Measurements from ENCODE around the gene ZNF302.

ZNF302 gene

GRCh38 chr19:34712395-34713261 is 35.1 kb downstream of the ZNF302 start:
- Histone ChIP-seq H3K4me3 (ENCODE audit: insufficient read length, low read depth) (no peak overlapping the region), H3K36me3 (ENCODE audit: insufficient read depth, insufficient read length, low read length) (no peaks in the 10 kb centered on the region), H3K9me3 (ENCODE audit: insufficient read depth, low read length) (peaks cover 38% of the 10 kb centered on the region), H3K27me3 (ENCODE audit: insufficient read depth, insufficient read length) (no peaks in the 10 kb centered on the region), H3K4me1 (ENCODE audit: insufficient read depth, insufficient read length) (no peaks in the 10 kb centered on the region), H3K9ac (ENCODE audit: insufficient read length, low read depth) (no peak overlapping the region)
- TF ChIP-seq SUZ12 (IDR thresholded peaks at IDR 0.05; ENCODE audit: extremely low read depth, insufficient read depth, insufficient read length) (no peak), ZNF274 (IDR thresholded peaks at IDR 0.05; ENCODE audit: low read depth, low read length) (no peak), YY1 (IDR thresholded peaks at IDR 0.05; ENCODE audit: insufficient read depth, insufficient read length) (no peak)
- DNase-seq (ENCODE audit: low read depth, low spot score), result peak; percentile 63

- DNase-seq (ENCODE audit: low read depth, low spot score), result no peak
- Histone ChIP-seq H3K27me3 (ENCODE audit: insufficient read depth, insufficient read length) (no peaks in the 10 kb centered on the region), H3K9me3 (ENCODE audit: insufficient read depth, low read length) (peaks cover 38% of the 10 kb centered on the region), H3K4me3 (ENCODE audit: insufficient read length, low read depth) (no peak overlapping the region), H3K36me3 (ENCODE audit: insufficient read depth, insufficient read length, low read length) (no peaks in the 10 kb centered on the region), H3K9ac (ENCODE audit: insufficient read length, low read depth) (no peak overlapping the region), H3K4me1 (ENCODE audit: insufficient read depth, insufficient read length) (no peaks in the 10 kb centered on the region)
- TF ChIP-seq YY1 (IDR thresholded peaks at IDR 0.05; ENCODE audit: insufficient read depth, insufficient read length), result no peak
- TF ChIP-seq ZNF274 (IDR thresholded peaks at IDR 0.05; ENCODE audit: low read depth, low read length), result no peak
- TF ChIP-seq SUZ12 (IDR thresholded peaks at IDR 0.05; ENCODE audit: extremely low read depth, insufficient read depth, insufficient read length), result no peak
These were observed 35.8 kb downstream of the ZNF302 start for GRCh38 chr19:34713262-34713637.

GRCh38 chr19:34715357-34715756 is 37.9 kb downstream of the ZNF302 start:
- no peak for DNase-seq (ENCODE audit: low read depth, low spot score)
- no peak overlapping the region for H3K9ac ChIP-seq (ENCODE audit: insufficient read length, low read depth)
- peaks cover 38% of the 10 kb centered on the region for H3K9me3 ChIP-seq (ENCODE audit: insufficient read depth, low read length)
- no peak for TF ChIP-seq YY1 (IDR thresholded peaks at IDR 0.05; ENCODE audit: insufficient read depth, insufficient read length)
- TF ChIP-seq ZNF274 (IDR thresholded peaks at IDR 0.05; ENCODE audit: low read depth, low read length), result no peak
- TF ChIP-seq SUZ12 (IDR thresholded peaks at IDR 0.05; ENCODE audit: extremely low read depth, insufficient read depth, insufficient read length), result no peak
- no peak overlapping the region for H3K4me3 ChIP-seq (ENCODE audit: insufficient read length, low read depth)
- no peaks in the 10 kb centered on the region for H3K36me3 ChIP-seq (ENCODE audit: insufficient read depth, insufficient read length, low read length)
- H3K27me3 ChIP-seq (ENCODE audit: insufficient read depth, insufficient read length), result no peaks in the 10 kb centered on the region
- H3K4me1 ChIP-seq (ENCODE audit: insufficient read depth, insufficient read length), result no peaks in the 10 kb centered on the region

GRCh38 chr19:34722353-34722752 is 44.9 kb downstream of the ZNF302 start:
- no peaks in the 10 kb centered on the region for H3K36me3 ChIP-seq (ENCODE audit: insufficient read depth, insufficient read length, low read length)
- H3K9me3 ChIP-seq (ENCODE audit: insufficient read depth, low read length), result no peaks in the 10 kb centered on the region
- no peaks in the 10 kb centered on the region for H3K27me3 ChIP-seq (ENCODE audit: insufficient read depth, insufficient read length)
- no peaks in the 10 kb centered on the region for H3K4me1 ChIP-seq (ENCODE audit: insufficient read depth, insufficient read length)
- TF ChIP-seq YY1 (IDR thresholded peaks at IDR 0.05; ENCODE audit: insufficient read depth, insufficient read length) (no peak), SUZ12 (IDR thresholded peaks at IDR 0.05; ENCODE audit: extremely low read depth, insufficient read depth, insufficient read length) (no peak), ZNF274 (IDR thresholded peaks at IDR 0.05; ENCODE audit: low read depth, low read length) (no peak)
- no peak overlapping the region for H3K9ac ChIP-seq (ENCODE audit: insufficient read length, low read depth)
- no peak overlapping the region for H3K4me3 ChIP-seq (ENCODE audit: insufficient read length, low read depth)
- no peak for DNase-seq (ENCODE audit: low read depth, low spot score)

GRCh38 chr19:34725400-34725799 is 47.9 kb downstream of the ZNF302 start:
- Histone ChIP-seq H3K9me3 (ENCODE audit: insufficient read depth, low read length) (no peaks in the 10 kb centered on the region), H3K4me1 (ENCODE audit: insufficient read depth, insufficient read length) (no peaks in the 10 kb centered on the region), H3K9ac (ENCODE audit: insufficient read length, low read depth) (no peak overlapping the region), H3K4me3 (ENCODE audit: insufficient read length, low read depth) (no peak overlapping the region), H3K27me3 (ENCODE audit: insufficient read depth, insufficient read length) (no peaks in the 10 kb centered on the region), H3K36me3 (ENCODE audit: insufficient read depth, insufficient read length, low read length) (no peaks in the 10 kb centered on the region)
- TF ChIP-seq ZNF274 (IDR thresholded peaks at IDR 0.05; ENCODE audit: low read depth, low read length), result no peak
- TF ChIP-seq YY1 (IDR thresholded peaks at IDR 0.05; ENCODE audit: insufficient read depth, insufficient read length), result no peak
- no peak for TF ChIP-seq SUZ12 (IDR thresholded peaks at IDR 0.05; ENCODE audit: extremely low read depth, insufficient read depth, insufficient read length)
- DNase-seq (ENCODE audit: low read depth, low spot score), result no peak

- Histone ChIP-seq H3K4me3 (ENCODE audit: insufficient read length, low read depth) (no peak overlapping the region), H3K27me3 (ENCODE audit: insufficient read depth, insufficient read length) (no peaks in the 10 kb centered on the region), H3K36me3 (ENCODE audit: insufficient read depth, insufficient read length, low read length) (no peaks in the 10 kb centered on the region), H3K9me3 (ENCODE audit: insufficient read depth, low read length) (no peaks in the 10 kb centered on the region), H3K9ac (ENCODE audit: insufficient read length, low read depth) (no peak overlapping the region), H3K4me1 (ENCODE audit: insufficient read depth, insufficient read length) (no peaks in the 10 kb centered on the region)
- DNase-seq (ENCODE audit: low read depth, low spot score), result no peak
- TF ChIP-seq ZNF274 (IDR thresholded peaks at IDR 0.05; ENCODE audit: low read depth, low read length) (no peak), YY1 (IDR thresholded peaks at IDR 0.05; ENCODE audit: insufficient read depth, insufficient read length) (no peak), SUZ12 (IDR thresholded peaks at IDR 0.05; ENCODE audit: extremely low read depth, insufficient read depth, insufficient read length) (no peak)
These were observed 53.7 kb downstream of the ZNF302 start for GRCh38 chr19:34731019-34731829.

- DNase-seq (ENCODE audit: low read depth, low spot score), result no peak
- Histone ChIP-seq H3K4me1 (ENCODE audit: insufficient read depth, insufficient read length) (no peaks in the 10 kb centered on the region), H3K36me3 (ENCODE audit: insufficient read depth, insufficient read length, low read length) (no peaks in the 10 kb centered on the region), H3K27me3 (ENCODE audit: insufficient read depth, insufficient read length) (no peaks in the 10 kb centered on the region), H3K9me3 (ENCODE audit: insufficient read depth, low read length) (no peaks in the 10 kb centered on the region), H3K4me3 (ENCODE audit: insufficient read length, low read depth) (no peak overlapping the region), H3K9ac (ENCODE audit: insufficient read length, low read depth) (no peak overlapping the region)
- TF ChIP-seq YY1 (IDR thresholded peaks at IDR 0.05; ENCODE audit: insufficient read depth, insufficient read length) (no peak), ZNF274 (IDR thresholded peaks at IDR 0.05; ENCODE audit: low read depth, low read length) (no peak), SUZ12 (IDR thresholded peaks at IDR 0.05; ENCODE audit: extremely low read depth, insufficient read depth, insufficient read length) (no peak)
These were observed 54.5 kb downstream of the ZNF302 start for GRCh38 chr19:34731964-34732363.

Measured in NT2/D1 (cell line).